NCI-H1048 (cell line): ENCODE measurements around the gene FOXP3.

Source experiments
- DNase-seq: peaks from one replicate; lab custom pipeline; 2025; lab: John Stamatoyannopoulos, UW

The FOXP3 gene

DNA sequence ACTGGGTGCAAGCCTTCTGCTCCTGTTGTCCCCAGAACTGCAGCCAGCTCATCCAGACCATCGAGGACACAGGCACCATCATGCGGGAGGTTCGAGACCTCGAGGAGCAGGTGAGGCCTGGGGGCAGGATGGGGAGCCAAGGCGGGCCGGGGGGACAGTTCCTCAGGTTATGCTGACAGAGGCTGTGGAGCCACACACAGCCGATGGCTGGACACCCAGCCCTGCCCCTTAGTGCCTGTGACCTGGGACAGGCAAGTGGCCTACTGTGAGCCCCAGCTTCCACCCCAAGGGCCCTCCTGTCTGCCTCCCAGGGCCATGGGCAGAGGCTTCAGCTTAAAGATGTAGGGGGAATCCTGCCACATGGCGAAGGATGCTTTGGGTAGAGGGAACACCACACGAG, 14.9 kb downstream of the FOXP3 start:
- no peak for DNase-seq

DNA sequence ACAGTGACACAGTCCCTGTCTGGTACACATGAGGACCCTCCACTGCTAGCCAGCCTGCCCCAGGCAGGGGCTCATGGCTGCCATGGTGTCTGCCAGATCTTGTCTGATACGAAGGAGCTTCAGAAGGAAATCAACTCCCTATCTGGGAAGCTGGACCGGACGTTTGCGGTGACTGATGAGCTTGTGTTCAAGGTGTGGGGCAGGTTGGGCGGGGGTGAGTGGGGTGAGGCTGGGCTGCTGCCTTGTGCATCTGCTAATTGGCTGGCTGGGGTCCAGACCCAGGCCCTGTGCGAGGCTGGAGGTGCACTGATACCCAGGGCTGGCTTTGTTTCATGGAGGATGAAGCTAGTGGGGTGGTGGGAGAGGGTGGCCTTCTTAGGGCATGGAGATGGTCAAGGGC, 15.4 kb downstream of the FOXP3 start:
- no peak for DNase-seq

DNA sequence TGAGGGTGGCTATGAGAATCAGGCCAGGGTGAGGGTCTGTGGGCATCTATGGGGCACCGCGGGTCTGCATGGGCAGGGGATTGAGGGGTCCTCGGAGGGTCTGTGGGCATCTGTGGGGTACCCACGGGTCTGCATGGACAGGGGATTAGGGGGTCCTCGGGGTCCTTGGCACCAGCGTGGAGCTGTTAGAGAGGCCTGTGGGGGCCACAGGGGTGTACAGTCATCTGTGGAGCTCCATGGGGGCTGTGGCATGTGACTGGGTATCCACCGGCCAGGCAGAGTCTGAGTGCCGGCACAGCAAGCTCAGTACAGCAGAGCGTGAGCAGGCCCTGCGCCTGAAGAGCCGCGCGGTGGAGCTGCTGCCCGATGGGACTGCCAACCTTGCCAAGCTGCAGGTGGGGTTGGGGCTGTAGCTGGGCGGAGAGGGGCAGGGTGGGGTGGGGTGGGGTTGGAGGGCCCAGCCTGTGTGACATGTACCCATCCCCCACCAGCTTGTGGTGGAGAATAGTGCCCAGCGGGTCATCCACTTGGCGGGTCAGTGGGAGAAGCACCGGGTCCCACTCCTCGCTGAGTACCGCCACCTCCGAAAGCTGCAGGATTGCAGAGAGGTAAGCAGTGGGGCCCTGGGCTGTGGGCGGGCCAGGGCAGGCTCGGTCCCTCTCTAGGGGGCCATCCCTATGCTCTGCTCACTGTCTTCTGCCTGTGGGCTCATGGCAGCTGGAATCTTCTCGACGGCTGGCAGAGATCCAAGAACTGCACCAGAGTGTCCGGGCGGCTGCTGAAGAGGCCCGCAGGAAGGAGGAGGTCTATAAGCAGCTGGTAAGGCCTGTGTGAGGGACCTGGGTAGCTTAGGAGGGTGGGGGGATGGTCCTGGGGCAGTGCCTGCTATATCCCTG, 16.3 kb downstream of the FOXP3 start:
- no peak for DNase-seq

DNA sequence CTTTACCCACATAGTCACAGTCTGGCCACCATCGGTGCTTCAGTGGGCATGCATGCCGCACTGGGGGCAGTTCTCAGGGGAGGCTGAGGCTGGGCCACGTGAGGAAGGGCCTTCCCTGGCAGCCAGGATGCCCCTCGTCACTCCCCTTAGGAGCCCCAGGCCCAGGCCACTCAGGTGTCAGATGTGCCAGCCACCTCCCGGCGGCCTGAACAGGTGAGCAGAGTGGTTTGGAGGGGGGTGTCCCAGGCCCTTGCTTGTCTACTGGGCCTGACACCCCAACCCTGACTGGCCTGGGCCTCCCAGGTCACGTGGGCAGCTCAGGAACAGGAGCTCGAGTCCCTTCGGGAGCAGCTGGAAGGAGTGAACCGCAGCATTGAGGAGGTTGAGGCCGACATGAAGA, 17.2 kb downstream of the FOXP3 start:
- DNase-seq: no peak

DNA sequence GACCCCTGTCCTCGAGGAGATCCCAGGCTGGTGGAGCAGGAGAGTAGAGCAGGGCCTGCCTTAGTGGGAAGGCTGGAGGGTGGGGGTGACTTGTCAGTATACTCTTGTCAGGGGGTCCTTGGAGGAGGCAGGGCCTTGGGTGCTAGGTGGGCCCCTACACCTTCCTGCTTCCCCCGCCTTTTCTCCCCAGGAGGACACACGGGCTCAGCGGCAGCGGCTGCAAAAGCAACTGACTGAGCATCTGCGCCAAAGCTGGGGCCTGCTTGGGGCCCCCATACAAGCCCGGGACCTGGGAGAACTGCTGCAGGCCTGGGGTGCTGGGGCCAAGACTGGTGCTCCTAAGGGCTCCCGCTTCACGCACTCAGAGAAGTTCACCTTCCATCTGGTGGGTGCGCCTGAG, 18.0 kb downstream of the FOXP3 start:
- DNase-seq: no peak

DNA sequence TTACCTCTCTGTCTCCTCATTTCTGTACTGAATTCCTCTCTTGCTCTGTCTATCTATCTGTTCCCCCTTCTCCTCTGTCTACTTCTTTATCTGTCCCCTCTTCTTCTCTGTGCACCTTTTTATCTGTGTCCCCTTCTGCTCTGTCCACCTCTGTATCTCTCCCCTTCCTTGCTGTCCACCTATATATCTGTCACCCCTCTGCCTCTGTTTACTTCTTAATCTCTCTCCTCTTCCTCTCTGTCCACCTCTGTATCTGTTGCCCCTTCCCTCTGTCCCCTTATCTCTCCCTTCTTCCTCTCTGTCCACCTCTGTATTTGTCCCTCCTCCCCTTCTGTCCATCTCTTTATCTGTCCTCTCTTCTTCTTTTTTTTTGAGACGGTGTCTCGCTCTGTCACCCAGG, 20.3 kb downstream of the FOXP3 start:
- no peak for DNase-seq

DNA sequence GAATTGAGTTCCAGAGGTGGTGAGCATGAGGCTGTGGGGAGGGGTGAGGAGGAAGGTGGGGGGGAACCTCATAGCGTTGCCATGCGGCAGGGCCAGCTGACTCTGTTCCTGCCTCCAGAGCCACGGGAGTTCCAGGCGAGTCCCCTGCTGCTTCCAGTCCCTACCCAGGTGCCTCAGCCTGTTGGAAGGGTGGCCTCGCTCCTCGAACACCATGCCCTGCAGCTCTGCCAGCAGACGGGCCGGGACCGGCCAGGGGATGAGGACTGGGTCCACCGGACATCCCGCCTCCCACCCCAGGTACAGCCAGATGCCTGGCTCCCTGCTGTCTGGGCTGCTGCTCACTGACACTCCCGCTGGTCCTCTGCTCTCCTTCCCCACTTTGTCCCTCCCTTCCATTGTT, 21.3 kb downstream of the FOXP3 start:
- no peak for DNase-seq

DNA sequence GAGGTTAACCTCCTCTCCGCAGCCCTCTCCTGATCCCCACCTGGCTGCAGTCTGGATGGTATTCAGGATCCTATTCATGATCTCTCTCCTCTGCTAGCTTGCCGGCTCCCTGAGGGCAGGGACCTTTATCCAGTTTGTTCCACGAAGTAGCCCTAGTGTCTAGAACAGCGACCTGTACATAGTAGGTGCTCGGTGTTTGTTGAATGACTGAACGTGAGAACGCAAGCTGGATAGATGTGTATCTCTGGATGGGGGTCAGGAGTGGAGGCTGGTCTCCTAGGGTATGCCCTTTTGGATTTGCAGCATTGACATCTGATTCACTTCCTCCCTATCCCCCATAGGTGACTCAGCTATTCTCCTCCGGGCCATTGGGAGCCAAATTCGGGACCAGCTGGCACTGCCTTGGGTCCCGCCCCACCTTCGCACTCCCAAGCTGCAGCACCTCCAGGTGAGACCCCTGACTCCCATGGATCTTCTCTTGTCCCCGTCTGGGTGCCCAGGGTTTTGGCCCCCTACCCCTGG, 21.9 kb downstream of the FOXP3 start:
- DNase-seq: no peak

DNA sequence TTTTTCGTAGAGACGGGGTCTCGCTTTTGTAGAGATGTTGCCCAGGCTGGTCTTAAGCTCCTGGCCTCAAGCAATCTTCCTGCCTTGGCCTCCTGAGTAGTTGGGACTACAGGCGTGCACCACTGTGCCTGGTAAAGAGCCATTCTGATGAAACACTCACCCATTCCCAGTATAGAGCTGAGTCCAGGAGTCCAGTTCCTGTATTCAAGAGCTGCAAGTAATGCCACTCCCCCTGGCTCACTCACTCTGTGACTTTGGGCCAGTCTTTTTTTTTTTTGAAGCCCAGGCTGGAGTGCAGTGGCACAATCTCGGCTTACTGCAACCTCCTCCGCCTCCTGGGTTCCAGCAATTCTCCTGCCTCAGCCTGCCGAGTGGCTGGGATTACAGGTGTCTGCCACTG, 25.8 kb downstream of the FOXP3 start:
- DNase-seq: no peak

DNA sequence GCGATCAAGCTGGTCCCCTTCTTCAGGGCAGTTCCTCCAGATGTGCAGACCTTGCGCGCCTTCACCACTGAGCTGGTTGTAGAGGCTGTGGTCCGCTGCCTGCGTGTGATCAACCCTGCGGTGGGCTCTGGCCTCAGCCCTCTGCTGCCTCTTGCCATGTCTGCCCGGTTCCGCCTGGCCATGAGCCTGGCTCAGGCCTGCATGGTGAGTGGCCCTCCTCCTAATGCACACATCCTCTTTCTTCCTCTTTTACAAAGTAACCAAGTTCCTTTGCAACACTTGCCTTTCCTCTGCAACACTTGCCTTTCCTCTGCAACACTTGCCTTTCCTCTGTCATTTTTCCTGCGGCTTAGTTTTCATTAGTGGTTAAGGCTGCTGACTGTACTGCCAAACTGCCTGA, 27.4 kb downstream of the FOXP3 start:
- no peak for DNase-seq

DNA sequence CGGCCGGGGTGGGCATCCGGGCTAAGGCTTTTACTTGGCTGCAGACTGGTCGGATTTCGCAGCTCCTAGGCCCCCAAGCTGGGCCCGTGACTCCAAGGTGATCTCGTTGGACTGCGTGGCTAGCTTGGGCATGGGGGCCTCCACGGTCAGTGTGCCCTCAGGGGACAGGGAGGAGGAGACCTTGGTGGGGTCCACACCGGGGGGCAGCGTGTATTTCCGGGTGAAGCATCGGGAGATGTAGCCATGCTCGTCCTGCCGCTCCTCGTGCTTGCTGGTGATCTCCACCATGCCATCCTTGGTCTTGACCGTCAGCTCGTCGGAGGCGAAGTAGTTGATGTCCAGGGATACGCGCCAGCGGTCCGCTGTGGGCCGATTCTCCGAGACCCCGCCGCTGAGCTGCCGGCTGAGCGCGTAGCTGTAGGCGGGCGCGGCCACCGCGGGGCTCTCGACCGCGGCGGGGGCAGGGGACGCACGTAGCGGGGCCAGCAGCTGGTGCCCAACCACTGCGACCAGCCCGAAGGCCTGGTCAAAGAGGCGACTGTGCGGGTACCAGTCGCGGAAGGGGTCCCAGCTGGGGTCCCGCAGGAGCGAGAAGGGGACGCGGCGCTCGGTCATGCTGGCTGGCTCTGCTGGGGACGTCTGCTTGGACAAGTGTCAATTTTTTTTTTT, 30.5 kb downstream of the FOXP3 start:
- DNase-seq: no peak

DNA sequence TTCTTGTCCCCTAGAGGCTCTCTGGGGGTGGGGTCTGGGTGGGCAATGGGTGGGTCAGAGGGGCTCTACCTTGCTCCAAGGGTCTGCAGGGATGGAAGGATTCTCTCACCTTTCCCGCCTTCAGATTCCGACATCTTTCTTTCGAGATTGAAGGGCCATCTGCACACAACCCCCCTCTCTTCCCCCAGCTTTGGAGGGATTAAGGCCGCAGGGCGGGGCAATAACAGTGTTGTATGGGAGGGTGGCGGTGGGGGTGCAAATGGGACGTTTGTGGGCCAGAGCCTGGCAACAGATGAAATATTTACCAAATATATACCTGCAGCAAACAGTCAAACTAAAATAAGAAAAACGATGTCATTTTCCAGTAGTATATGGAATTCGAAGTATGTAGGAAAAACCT, 31.3 kb downstream of the FOXP3 start, which contains the start of gene CACNA1F:
TSS of gene CACNA1F (minus strand) at position 165 of the 400 bp plus-strand sequence. CDS start at position 134, 31 bp downstream.
- no peak for DNase-seq

DNA sequence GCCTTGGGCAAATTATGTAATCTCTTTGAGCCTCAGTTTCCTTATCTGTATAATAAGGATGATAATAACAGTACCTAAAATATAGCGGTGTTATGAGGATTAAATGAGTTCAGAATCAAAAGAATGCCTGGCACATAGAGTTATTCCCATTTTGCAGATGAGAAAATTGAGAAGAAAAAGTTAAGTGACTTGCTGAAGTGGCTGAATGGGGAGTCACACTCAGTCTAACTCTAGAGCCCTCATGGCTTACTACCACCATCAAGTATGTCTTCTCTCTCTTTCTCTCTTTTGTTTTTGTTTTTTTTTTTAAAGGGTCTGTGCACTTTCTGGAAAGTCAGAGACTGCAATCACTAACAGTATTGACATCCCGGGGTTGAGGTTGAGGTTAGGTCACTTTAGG, 32.0 kb downstream of the FOXP3 start:
- no peak for DNase-seq

DNA sequence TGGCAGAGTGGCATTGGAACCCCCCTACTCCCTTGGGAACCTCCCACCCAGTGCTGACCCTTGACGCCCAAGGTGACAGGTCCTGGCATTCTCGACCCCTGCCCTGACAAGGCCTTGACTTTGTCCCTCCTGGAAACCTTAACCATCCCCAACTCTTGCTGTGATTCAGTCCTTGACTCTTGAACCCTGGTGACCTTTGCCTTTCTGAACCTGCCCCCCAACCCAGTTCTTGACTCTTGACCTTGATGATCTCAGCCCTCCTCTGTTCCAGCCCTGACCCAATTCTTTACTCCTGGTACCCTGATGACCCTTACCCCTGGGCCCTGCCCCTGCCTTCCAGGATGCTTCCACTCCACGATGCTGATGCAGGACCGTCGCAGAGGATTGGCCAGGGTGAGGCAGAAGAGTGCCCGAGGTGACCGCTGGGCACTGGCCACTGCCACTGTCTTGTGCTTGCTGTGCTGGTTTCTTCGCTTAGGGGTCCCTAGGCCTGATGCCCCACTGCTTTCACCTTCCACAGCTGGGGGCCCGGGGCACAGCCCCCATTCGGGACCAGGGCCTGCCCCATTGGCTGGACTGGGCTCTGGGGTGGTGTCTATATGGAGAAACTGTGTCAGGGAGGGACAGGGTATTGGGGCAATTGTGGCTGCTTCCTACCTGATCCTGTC, 33.0 kb downstream of the FOXP3 start:
- no peak for DNase-seq

DNA sequence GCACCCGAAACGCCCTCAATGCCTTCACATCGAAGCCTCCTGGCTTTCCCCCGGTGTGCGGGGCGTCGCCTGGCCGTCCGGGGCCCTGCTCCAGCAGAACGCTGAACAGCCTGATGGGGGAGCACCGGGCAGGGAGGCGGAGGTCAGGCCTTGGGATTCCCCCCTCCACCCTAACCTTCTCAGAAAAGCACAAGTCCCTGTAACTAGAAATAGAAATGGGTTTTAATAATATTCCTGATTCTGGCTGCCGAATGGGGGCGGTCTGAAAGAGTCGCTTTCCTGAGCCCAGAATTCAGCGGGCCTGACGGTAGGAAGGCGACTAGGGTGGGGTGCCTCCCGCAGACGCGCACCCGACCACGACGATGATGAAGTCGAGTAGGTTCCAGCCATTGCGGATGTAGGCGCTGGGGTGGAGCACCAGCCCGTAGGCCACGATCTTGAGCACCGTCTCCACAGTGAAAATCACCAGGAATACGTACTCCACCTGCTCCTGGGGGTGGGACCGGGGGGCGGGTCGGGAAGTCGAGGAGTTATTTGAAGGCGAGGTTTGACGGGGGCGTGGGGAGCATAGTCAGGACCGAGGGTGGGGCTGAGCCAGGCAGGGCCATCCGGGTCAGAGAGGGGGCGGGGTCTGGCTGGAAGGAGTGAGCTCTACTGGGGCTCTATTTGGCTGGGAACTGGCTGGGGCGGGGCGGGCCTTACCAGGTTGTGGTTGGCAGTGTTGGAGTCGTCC, 33.8 kb downstream of the FOXP3 start:
- no peak for DNase-seq

DNA sequence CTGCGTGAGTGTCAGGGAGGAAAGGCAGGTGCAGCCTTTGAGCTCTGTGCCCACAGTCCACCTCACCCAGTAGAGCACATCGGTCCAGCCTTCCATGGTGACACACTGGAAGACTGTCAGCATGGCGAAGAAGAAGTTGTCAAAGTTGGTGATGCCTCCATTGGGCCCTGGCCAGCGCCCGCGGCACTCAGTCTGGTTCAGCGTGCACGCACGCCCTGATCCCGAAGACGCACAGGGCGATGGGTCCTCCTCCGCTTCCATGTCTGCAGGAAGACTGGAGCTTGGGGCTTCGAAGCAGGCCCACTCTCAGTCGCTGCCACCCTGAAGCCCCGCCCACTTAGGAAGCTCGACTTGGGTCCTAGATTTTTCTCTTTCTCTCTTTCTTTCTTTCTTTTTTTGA, 36.3 kb downstream of the FOXP3 start:
- DNase-seq: no peak

DNA sequence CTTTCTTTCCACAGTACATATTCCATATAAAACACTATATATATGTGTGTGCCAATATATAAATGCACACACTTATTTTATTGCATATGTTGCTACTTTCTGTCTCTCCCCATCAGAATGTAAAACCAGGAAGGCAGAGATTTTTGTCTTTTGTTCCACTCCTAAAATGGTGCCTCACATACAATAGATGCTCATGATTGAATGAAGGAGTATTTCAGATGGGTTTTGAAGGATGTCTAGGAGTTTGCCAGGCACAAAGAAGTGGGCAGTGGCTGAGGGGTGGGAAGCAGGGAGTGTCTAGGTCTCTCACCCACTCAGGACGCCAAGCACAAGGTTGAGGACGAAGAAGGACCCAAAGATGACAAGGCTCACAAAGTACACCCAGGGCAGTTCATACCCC, 36.8 kb downstream of the FOXP3 start:
- DNase-seq: no peak

DNA sequence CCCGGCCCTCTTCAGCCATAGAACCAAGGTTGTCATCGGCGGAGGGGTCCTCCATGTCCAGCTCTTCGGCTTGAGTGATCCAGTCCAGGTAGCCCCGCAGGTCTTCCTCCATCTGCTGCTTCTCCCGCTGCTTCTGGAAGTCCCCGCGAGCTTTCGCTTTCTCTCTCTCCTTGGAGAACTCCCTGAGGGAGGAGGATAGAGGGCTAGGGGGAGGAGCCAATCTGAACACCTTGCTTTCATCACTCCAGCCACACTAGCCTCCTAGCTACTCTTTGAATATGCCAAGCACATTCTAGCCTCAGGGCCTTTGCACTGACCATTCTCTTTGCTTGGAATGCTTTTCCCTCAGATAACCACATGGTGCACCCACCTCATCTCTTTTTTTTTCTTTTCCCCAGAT, 37.6 kb downstream of the FOXP3 start:
- no peak for DNase-seq

DNA sequence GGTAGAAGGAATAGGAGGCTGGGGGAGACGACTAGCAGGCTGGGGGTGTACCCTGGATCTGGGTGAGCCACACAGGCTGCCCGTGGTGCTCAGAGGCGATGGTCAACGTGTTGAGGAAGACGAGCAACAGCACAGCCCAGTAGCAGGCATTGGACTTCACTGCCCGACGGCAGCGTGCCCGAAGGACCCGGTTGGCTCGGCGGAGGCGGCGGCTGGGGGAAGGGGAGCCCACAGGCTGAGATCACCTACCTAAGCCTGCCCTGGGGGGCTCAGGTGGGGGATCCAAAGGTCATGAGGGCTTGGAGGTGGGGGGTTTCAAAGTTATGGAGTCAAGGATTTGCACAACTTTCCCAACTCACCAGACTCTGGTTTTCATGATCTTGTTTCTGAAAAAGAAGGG, 38.7 kb downstream of the FOXP3 start:
- DNase-seq: no peak

DNA sequence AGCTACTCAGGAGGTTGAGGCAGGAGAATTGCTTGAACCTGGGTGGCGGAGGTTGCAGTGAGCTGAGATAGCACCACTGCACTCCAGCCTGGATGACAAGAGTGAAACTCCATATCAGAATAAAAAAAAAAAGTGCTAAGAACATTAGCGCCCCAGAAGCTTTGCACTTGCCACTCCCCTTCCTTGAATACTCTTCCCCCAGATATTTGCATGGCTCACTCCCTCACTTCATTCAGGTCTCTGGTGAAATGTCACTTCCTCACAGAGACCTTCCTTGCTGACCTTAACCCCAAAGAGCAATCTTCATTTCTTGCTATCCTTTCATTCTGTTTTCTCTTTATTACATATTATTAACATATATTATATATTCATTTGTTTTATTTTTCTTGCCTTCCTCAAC, 42.6 kb downstream of the FOXP3 start:
- DNase-seq: no peak

DNA sequence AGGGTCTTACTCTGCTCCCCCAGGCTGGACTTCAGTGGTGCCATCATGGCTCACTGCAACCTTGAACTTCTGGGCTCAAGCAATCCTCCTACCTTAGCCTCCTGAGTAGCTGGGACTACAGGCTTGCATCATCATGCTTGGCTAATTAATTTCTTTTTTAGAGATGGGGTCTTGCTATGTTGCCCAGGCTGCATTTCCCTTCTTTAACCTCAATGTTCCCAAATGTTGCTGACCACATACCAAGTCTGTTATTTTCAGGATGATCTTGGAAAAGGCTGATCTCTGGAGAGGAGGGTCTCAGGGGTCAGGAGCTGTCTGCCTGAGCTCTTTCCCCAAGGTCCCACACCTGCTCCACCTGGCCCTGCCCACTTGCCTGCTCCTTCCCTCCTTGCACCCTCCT, 44.4 kb downstream of the FOXP3 start:
- no peak for DNase-seq

DNA sequence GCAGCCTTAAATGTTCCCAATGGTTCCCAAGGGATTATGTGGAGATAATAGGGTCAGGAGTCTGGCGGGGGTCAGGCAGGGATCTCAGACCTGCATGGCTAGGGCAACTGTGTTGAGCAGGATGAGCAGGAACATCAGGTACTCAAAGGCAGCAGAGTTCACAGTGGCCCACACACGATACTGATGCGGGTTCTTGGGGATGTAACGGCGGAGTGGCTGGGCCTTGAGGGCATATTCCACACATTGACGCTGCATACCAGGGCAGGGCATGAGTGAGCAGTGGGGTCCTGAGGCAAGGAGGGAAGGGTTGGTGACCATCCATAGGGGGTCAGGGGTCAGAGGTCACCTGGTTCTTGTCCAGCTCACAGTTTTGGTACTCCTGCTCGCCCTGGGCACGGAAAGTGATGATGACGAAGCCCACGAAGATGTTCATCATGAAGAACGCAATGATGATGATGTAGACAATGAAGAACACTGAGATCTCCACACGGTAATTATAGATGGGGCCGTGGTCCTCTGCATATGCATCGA, 49.4 kb downstream of the FOXP3 start:
- DNase-seq: no peak
